ENCODE data around the gene CACNA2D1.

The CACNA2D1 gene

GRCh38 chr7:82050792-82051191, 392.8 kb downstream of the CACNA2D1 start:
- TF ChIP-seq, protein P1, sequence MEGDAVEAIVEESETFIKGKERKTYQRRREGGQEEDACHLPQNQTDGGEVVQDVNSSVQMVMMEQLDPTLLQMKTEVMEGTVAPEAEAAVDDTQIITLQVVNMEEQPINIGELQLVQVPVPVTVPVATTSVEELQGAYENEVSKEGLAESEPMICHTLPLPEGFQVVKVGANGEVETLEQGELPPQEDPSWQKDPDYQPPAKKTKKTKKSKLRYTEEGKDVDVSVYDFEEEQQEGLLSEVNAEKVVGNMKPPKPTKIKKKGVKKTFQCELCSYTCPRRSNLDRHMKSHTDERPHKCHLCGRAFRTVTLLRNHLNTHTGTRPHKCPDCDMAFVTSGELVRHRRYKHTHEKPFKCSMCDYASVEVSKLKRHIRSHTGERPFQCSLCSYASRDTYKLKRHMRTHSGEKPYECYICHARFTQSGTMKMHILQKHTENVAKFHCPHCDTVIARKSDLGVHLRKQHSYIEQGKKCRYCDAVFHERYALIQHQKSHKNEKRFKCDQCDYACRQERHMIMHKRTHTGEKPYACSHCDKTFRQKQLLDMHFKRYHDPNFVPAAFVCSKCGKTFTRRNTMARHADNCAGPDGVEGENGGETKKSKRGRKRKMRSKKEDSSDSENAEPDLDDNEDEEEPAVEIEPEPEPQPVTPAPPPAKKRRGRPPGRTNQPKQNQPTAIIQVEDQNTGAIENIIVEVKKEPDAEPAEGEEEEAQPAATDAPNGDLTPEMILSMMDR (IDR thresholded peaks at IDR 0.05): no peak

- TF ChIP-seq, protein P1 (IDR thresholded peaks at IDR 0.05): no peak
Observed at GRCh38 chr7:82049891-82050533, 393.6 kb downstream of the CACNA2D1 start.

DNA sequence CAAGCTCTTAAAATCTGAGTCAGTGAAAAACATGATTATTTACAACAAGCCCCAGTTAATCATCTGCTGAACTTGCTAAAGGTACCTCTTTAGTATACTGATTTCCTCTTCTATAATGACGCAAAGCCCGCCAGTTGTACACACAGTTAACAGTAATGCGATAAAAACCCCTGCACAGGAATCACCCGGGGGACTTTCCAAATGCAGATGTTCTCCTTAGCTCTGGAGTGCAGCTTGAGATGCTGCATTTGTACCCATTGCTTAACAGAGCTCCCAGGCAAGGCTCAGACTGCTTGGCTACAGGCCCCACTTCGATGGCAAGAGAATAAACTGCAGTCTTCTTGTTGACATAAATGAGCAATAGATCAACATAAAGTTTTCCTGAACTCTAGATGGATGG, 394.1 kb downstream of the CACNA2D1 start:
- TF ChIP-seq, protein P1 (IDR thresholded peaks at IDR 0.05): no peak

GRCh38 chr7:82044497-82045080, 399.0 kb downstream of the CACNA2D1 start:
- TF ChIP-seq, protein P1 (IDR thresholded peaks at IDR 0.05): peak; percentile 59

DNA sequence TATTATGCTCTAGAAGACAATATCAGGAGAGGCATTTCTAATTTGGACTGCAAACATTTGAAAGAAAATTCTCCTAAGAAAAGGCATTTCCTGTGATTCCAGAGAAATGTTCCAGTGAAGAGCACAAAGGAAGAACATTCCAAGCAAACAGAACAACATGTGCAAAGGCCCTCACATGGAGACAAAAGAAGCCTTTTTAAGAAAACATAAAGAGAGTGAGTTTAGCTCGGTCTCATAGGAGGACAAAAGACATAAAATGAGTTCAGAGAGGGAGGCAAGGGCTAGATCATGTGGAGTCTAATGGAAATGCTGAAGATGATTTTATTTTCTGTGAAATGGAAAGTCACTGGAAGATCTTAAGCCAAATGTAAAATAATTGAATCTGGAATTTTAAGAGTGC, 404.0 kb downstream of the CACNA2D1 start:
- TF ChIP-seq, protein P1 (IDR thresholded peaks at IDR 0.05): no peak

- TF ChIP-seq, protein P1 (IDR thresholded peaks at IDR 0.05): no peak
Observed at GRCh38 chr7:82036146-82036886, 407.3 kb downstream of the CACNA2D1 start.

- TF ChIP-seq, protein P1 (IDR thresholded peaks at IDR 0.05): no peak
Observed at GRCh38 chr7:82035456-82035855, 408.1 kb downstream of the CACNA2D1 start.

Measured in LNCAP (cell line).